Islet precursor cell (in vitro differentiated cells): ENCODE data around the gene DNAH14.
"Not testable (repeated sequence)": the region's sequence is repeated elsewhere in the genome, so short reads cannot be mapped to it uniquely, and the experiment has no call there.

ENCODE experiments used
- DNase-seq: peaks from one replicate; pipeline ENCODE4 v3.0.0-alpha.2; 2018

DNAH14 gene

DNA sequence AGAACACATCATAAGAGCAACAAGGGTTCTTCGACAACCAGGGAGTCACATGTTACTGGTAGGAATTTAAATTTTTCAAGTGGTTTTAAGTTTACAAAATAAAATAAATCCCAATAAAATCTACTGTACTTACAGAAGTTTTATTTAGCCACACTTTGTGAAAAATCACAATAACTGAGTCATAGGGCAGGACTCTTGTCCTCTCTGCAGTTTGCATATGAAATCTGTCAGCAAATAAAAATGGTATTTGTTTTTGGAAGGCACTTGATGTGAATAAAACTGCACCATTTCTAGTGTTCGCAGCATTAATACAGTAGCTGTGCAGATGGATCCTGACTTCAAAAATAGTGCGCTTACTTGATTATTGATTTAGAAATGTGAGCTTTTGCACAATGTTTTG, 348.0 kb downstream of the DNAH14 start:
- DNase-seq, result no peak

DNA sequence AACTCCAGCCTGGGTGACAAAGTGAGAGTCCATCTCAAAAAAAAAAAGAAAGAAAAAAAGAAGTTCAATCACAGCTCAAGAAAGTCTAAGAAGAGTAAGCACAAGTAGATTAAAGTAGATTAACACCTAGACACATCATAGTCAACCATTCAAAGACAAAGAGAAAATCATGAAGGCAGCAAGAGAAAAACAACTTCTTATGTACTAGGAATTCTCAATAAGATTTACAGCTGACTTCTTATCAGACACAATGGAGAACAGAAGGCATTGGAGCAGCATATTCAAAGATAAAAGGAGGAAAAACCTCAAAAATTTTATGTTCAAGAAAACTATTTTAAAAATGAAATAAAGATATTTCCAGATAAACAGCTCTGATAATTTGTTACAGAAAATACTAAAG, 351.1 kb downstream of the DNAH14 start:
- DNase-seq, result no peak

DNA sequence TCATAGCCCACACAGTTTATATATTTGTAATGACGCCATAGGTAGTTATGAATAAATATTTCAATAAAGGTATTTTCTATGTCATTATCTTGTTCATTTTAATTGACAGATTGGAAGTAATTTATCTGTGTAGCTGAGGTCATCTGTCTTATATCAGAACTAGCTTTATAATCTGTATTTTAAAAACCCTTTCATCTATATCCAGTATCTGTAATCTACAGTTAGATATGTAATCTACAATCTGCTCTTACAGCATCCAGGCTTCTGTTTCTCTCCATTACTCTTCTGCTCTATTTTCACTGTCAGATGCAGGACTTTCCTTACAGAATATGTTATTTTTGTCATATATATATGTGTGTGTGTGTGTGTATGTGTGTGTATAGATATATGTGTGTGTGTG, 360.8 kb downstream of the DNAH14 start:
- no peak for DNase-seq

DNA sequence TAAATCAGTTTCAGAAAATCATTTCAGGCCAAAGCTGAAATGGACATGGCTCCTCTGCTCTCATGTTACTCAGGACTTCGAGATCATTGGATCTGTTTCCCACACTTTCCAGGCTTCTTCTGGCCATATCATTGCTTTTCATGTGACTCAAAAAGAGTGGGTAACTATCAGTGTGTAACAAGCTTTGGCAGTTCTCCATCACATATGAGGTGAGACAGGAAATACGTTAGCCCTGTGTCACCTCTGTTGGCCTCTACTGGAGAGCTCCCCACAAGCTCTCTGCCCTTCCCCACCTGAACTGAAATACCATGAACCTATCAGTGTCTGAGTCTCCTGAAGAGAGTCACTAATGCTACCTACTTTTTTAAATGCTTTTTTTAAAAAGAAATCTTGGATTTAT, 370.1 kb downstream of the DNAH14 start:
- DNase-seq, result no peak

DNA sequence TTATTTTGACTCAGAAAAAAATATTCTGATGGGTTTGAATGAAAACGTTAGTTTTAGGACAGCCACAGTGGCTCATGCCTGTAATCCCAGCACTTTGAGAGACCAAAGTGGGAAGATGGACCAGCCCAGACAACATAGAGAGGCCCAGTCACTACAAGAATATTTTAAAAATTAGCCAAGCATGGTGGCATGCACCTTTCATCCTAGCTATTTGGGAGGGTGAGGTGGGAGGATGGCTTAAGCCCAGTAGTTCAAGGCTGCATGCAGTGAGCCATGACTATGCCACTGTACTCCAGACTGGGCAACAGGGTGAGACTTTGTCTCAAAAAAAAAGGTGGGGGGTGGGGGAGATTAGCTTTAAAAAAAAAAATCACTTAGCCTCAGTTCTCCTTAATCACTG, 370.9 kb downstream of the DNAH14 start:
- no peak for DNase-seq

DNA sequence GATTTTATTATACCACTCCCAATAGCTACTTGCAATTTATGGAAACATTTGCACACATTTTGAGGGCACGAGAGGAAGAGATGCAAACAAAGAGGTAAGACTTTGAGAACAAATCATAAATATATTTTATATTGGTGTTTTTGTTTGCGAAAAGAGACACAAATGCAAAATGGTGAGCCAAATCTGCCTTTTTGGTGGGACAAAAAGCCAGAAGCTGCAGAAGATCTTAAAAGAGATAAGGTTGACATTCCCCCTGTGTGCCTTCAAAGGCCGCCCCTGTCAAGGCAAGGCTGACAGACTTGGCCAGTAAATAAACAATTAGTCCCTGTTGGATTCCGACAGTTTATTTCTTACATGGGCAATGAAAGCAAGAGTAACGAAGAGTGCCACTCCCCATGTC, 375.5 kb downstream of the DNAH14 start:
- no peak for DNase-seq

DNA sequence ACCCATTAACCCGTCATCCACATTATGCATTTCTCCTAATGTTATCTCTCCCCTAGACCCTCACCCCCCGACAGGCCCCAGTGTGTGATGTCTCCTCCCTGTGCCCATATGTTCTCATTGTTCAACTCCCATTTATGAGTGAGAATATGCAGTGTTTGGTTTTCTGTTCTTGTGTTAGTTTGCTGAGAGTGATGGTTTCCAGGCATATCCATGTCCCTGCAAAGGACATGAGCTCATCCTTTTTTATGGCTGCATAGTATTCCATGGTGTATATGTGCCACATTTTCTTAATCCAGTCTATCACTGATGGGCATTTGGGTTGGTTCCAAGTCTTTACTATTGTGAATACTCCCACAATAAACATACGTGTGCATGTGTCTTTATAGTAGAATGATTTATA, 381.1 kb downstream of the DNAH14 start:
- DNase-seq, result not testable (repeated sequence)

DNA sequence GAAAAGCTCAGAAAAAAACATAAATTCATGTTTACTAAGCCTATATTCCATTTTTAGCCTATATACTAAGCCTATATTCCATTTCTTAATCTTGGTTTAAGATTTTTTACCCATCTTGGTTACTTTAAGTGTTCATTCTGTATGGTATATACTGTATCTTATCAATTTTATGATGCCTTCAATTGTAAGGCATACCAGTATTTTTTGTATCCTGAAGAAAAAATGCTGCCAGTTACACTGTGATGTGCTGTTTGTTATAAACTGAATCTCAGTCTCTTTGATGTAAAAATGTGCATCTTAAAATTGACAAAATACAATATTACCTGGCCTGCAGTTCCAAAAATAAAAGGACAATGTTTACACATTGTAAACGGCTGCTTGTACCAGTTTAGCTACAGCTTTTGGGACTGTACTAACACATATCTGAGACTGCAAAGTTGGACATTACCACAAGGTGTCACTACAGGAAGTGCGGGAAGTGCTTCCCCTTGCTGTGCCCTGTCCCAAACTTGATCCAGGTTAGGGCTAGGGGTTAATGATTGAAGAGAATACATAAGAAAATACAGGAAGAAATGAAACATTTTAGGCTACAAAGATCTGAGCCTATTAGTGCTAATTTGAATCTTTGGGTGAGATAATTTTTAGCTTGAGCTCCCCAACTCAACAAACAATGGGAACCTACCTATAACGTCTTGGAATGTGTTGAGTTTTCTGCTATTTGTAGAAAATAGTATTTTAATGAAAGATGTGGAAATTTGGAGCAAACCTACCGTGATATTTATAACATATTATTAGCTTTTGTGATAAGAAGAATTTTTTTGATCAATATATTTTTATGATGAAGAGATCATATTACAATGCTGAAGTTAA, 389.5 kb downstream of the DNAH14 start:
- DNase-seq, result no peak

DNA sequence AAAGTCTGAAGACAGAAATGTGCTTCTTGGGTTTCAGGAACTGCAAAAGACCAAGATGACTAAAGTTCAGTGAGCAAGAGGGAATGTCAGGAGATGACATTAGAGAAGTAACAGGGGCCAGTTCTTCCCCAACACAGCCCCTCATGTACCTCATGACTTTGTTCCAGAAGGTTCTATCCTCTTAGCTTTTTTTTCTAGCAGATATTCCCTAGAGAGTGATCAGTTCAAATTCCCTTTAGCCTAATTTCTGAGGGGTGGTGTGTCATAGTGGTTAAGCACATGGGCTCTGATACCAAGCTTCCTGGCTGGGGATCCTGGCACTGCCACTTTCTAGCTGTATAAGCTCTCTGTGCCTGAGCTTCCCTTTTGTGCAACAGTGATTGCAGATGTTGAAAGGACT, 390.4 kb downstream of the DNAH14 start:
- DNase-seq, result no peak

DNA sequence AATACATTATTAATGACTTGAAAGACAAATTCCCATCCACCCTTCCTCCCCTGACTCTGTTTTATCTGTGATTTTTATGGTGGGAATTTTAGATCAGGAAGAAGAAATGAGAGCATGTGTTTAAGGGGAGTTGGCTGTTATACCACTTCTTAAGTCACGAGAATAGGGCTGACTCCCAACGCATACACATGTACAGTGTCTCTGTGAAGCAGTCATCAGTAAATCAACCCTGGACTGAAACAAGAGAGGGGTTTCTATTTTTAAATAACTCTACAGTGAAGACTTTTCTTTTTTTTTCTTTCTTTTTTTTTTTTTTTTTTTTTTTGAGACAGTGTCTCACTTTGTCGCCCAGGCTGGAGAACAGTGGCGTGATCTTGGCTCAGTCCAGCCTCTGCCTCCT, 392.3 kb downstream of the DNAH14 start:
- DNase-seq, result no peak

DNA sequence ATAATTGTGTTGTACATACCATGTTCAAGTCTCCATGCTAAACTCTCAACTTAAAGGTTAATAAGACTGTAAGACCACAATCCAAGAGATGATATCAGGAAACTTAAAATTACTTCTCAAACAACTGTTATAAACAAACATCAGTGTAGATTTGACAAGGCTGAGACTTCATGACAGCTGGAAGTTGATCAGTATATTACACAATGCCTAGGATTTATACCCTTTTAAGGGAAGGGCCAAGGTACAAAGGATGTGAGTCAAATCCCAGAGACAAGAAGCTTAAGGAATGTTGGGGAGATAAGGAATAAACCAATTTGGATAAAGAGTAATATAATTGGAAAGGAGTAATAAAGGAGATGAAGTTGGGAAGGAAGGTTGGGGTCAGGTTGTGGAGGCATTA, 399.6 kb downstream of the DNAH14 start:
- no peak for DNase-seq

DNA sequence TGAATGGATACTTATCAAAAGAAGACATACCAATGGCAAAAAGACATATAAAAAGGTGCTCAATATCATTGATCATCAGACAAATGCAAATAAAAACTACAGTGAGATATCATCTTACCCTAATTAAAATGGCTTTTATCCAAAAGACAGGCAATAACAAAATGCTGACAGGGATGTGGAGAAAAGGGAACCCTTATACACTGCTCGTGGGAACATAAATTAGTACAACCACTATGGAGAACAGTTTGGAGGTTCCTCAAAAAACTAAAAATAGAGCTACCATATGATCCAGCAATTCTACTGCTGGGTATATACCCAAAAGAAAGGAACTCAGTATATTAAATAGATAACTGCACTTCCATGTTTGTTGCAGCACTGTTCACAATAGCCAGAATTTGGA, 400.5 kb downstream of the DNAH14 start:
- DNase-seq, result not testable (repeated sequence)

DNA sequence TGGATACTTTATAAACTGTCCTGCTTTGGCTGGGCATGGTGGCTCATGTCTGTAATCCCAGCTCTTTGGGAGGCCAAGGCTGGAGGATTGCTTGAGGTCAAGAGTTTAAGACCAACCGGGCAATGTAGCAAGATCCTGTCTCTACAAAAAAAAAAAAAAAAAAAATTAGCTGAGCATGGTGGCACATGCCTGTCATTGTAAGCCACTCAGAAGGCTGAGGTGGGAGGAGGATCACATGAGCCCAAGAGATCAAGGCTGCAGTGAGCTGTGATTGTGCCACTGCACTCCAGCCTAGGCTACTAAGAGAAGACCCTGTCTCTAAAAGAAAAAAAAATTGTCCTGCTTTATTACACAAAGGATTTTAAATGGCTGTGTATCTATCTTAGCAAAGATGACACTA, 403.2 kb downstream of the DNAH14 start:
- no peak for DNase-seq

DNA sequence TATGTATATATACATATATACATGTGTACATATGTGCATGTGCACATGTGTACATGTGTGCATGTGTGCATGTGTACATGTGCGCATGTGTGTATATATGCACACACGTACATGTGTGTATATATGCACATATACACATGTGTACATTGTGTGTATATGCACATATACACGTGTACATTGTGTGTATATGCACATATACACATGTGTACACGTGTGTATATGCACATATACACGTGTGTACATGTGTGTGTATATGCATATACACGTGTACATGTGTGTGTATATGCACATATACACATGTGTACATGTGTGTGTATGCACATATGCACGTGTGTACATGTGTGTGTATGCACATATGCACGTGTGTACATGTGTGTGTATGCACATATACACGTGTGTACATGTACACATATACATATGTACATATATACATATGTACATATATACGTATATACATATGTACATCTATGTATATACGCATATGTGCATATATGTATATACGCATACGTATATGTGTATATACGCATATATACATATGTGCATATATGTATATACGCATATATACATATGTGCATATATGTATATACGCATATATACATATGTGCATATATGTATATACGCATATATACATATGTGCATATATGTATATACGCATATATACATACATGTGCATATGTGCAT, 405.8 kb downstream of the DNAH14 start:
- not testable (repeated sequence) for DNase-seq

DNA sequence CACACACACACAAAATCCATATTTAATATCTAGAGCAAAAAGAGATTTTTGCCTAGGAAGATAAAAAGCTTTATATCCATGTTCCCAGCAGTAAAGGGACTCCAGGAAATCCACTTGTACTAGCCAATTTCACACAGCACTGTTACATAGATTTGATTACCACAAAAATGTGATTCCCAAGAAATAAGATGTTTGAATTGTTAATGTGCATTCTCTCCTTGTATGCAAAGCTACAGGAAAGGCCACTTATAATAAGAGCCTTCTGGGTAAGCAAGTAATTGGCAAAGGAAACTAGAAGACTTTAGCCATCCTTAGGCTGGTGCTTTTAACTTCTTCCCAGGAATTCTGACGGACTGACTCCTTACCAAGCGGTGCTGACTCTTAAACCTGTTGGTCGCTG, 409.1 kb downstream of the DNAH14 start:
- DNase-seq, result no peak

DNA sequence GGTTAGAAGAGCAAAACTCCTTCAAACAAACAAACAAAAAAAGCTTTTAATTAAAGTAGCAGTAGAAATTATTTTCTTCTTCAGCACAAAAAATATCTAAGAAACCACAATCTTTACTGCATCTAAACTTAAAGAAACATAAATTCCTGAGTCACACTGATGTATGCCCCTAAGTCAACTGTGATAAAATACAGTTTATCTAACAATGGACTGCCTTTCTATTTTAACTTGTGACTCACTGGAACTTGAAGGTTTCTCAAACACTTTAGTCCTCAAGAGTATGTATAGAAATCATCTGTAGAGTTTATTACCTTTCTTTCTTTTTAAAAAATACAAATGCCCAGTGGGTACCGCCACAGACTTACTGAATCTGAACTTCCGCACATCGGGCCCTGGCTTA, 412.2 kb downstream of the DNAH14 start:
- no peak for DNase-seq

DNA sequence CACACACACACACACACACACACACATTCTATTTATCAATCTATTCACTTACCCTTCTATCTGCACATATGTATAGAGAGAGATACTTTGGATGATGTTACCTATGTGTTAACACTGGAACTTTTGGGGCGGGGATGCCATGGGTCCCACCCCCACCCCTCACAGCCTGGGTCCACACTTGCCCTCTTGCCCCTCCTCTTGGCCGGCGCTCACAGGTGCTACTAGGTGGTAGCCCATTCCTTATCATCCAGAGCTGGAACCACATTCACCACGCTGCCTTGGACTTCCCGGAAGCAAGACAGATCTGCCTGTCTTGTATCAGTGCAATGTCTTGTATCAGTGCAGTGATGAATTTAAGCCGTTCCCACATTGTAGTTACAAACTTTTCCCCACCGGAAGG, 413.2 kb downstream of the DNAH14 start:
- no peak for DNase-seq

DNA sequence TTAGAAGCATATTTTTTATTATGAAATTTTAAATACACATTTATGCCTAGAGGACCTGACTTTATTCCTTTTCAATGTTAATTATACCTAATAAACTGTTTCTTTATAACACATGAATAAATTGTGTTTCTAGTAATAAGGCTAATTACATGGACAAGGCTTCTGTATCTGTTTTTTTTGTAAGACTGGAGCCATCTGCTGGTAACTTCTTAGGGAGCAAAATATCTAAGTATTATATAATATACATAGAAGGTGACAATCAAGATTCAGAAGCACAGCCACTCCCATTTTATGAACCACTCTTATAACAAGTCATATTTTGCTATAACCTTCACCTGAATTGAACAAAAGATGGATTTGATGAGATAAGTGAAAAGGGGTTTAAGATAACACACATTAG, 414.1 kb downstream of the DNAH14 start:
- DNase-seq, result no peak

DNA sequence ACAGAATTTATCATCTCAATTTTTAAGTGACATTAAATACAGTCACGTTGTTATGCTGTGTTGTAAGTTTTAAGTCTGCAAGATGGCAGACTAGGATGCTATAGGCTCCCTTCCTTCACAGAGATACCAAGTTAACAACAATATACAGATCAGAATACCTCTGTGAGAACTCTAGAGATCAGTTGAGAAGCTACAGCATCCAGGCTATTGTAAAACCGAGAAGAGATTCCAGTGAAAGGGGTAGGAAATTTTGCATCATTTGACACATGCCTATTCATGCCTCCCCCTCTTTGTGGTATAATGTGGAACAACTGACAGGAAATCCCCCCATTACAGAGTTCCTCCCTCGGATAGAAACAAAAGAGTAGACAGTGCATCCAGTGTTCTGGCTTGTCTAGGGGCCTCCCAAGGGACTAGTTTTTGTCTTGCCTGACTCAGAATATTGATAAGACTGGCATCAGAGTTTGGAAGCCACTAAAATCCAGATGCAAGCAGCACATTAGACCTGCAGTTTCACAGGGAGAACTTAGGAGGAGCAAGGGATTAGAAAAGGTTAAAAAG, 417.7 kb downstream of the DNAH14 start:
- no peak for DNase-seq

DNA sequence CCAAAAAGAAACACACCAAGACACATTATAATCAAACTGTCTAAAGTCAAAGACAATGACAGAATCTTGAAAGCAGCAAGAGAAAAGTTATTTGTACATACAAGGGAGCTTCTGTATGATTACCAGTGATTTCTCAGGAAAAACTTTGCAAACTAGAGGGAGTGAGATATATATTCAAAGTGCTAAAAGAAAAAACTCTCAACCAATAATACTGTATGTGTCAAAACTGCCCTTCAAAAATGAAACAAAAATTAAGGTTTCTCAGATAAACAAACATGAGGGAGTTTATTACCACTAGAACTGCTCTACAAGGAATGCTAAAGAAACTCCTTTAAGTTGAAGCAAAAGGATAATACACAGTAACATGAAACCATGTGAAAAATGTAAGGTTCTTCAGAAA, 418.9 kb downstream of the DNAH14 start:
- no peak for DNase-seq

DNA sequence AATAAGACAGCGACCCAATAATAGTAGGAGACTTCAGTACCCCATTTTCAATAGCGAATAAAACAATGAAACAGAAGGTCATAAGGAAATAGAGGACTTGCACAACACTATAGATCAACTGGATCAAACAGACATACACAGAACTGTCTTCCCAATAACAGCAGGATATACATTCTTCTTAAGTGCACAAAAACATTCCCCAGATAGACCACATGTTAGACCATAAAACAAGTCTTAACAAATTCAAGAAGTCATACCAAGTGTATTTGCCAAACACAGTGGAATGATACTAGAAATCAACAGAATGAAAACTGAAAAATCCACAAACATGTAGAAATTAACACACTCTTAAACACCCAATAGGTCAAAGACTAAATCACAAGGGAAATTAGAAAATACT, 420.4 kb downstream of the DNAH14 start:
- no peak for DNase-seq

DNA sequence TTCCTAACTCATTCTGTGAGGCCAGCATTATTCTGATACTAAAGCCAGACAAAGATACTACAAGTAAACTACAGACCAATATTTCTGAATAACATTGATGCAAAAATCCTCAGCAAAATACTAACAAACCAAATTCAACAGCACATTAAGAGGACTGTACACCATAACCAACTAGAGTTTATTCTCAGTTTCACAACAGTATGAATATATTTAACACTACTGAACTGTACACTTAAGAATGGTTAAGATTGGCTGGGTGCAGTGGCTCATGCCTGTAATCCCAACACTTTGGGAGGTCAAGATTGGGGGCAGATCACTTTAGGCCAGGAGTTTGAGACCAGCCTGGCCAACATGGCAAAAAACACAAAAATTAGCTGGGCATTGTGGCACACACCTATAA, 421.4 kb downstream of the DNAH14 start:
- no peak for DNase-seq

DNA sequence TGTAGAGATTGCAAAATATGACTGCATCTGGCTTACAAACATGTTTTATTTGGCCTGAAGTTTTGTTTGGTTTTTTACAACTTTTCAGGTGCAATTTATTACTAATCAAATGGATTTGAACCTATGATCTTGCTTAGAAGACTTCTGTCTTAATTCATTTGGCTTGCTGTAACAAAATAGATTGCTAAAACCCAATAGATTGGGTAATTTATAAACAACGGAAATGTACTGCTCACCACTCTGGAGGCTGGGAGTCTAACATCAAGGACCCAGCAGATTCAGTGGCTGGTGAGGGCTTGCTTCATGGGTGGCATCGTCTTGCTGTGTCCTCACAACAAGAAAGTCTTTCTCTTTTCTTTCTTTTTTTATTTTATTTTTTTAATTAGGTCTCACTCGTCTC, 425.4 kb downstream of the DNAH14 start:
- no peak for DNase-seq

DNA sequence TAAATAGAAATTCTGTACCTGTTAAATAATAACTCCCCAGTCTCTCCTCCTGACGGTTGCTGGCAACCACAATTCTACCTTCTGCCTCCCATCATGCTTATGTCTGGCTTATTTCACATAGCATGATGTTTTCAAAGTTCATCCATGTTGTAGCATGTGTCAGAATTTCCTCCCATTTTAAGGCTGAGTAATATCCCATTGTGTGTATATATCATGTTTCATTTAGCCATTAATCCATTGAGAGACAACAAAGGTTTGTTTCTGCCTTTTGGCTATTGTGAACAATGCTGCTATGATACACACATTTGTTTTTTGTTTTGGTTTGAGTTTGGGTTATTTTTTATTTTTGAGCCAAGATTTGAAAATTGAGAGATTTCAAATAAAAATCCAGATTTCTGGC, 426.4 kb downstream of the DNAH14 start:
- no peak for DNase-seq
